GM23338 (cell line): ENCODE data around the gene PRAF2. TPM values are rescaled to one million over a fixed set of nuclear protein-coding genes. Genes with fewer than 3 reads are reported as not detected.

Experiments used
- ATAC-seq: fragments of 200-7000 bp; cut with Tn5 transposase; 3 replicates; pipeline ENCODE4 v1.9.1; 2020
- DNase-seq: peaks from one replicate; pipeline ENCODE4 v3.0.0-alpha.2; 2015; ENCODE audit warnings: low spot score
- H2AFZ ChIP-seq: fragments of 200-600 bp; sonication (generic); 2 replicates; pipeline ENCODE4 v1.8.0; 2016; ENCODE audit warnings: antibody characterized with exemption, mild to moderate bottlenecking, moderate library complexity
- H3F3A ChIP-seq: fragments of 200-600 bp; sonication (generic); replicated peaks from 2 replicates; pipeline ENCODE4 v1.8.0; 2017; ENCODE audit warnings: antibody characterized with exemption, mixed run types, low read depth
- H3K27ac ChIP-seq: fragments of 200-600 bp; sonication (generic); 2 replicates; pipeline ENCODE4 v1.6.1; 2016; ENCODE audit warnings: low read depth
- H3K27me3 ChIP-seq: fragments of 200-600 bp; sonication (generic); 2 replicates; pipeline ENCODE4 v1.8.0; 2016; ENCODE audit warnings: mild to moderate bottlenecking, mixed run types, moderate library complexity; ENCODE audit not compliant: insufficient read depth
- H3K36me3 ChIP-seq: fragments of 200-600 bp; sonication (generic); 2 replicates; pipeline ENCODE4 v1.8.0; 2016; ENCODE audit warnings: mild to moderate bottlenecking; ENCODE audit not compliant: insufficient read depth
- H3K4me1 ChIP-seq: fragments of 200-600 bp; sonication (generic); 2 replicates; pipeline ENCODE4 v1.8.0; 2016; ENCODE audit warnings: mild to moderate bottlenecking, moderate library complexity; ENCODE audit not compliant: insufficient read depth
- H3K4me2 ChIP-seq: fragments of 200-600 bp; sonication (generic); 2 replicates; pipeline ENCODE4 v1.7.1; 2017; ENCODE audit warnings: mixed run types
- H3K4me3 ChIP-seq: fragments of 200-600 bp; sonication (generic); 2 replicates; pipeline ENCODE4 v1.6.1; 2016; ENCODE audit warnings: mixed run types
- H3K79me2 ChIP-seq: fragments of 200-600 bp; sonication (generic); replicated peaks from 2 replicates; pipeline ENCODE4 v1.8.0; 2017; ENCODE audit warnings: mild to moderate bottlenecking; ENCODE audit not compliant: insufficient read depth
- H3K9me2 ChIP-seq: fragments of 200-600 bp; sonication (generic); 2 replicates; pipeline ENCODE4 v1.8.0; 2017; ENCODE audit not compliant: insufficient read depth
- H4K20me1 ChIP-seq: fragments of 200-600 bp; sonication (generic); replicated peaks from 2 replicates; pipeline ENCODE4 v1.8.0; 2017; ENCODE audit warnings: mild to moderate bottlenecking; ENCODE audit not compliant: insufficient read depth
- H3K27ac Mint-ChIP-seq: 2 replicates; pipeline ENCODE4 v1.8.0; 2020; ENCODE audit warnings: inconsistent platforms, mild to moderate bottlenecking, moderate library complexity, mixed read lengths
- H3K27me3 Mint-ChIP-seq: 3 replicates; pipeline ENCODE4 v1.8.0; 2022; ENCODE audit warnings: low read depth, mild to moderate bottlenecking, moderate library complexity, mixed read lengths, inconsistent platforms; ENCODE audit not compliant: insufficient read depth, poor library complexity
- H3K36me3 Mint-ChIP-seq: 3 replicates; pipeline ENCODE4 v1.8.0; 2021; ENCODE audit warnings: low read depth, mild to moderate bottlenecking, inconsistent platforms, moderate library complexity, mixed read lengths
- H3K4me1 Mint-ChIP-seq: 3 replicates; pipeline ENCODE4 v1.8.0; 2020; ENCODE audit warnings: mild to moderate bottlenecking, inconsistent platforms, mixed read lengths
- H3K4me3 Mint-ChIP-seq: 3 replicates; pipeline ENCODE4 v1.8.0; 2021; ENCODE audit warnings: moderate library complexity, mild to moderate bottlenecking, inconsistent platforms, mixed read lengths
- H3K9me3 Mint-ChIP-seq: 3 replicates; pipeline ENCODE4 v1.8.0; 2020; ENCODE audit warnings: moderate library complexity, mild to moderate bottlenecking, inconsistent platforms, mixed read lengths
- JUNB ChIP-seq: IDR thresholded peaks from one replicate; pipeline ENCODE4 v1.6.1; 2016; ENCODE audit warnings: antibody characterized with exemption; ENCODE audit not compliant: unreplicated experiment
- NANOG ChIP-seq: IDR thresholded peaks from 2 replicates; pipeline ENCODE4 v1.6.1; 2016; ENCODE audit warnings: antibody characterized with exemption, borderline replicate concordance
- POLR2AphosphoS5 ChIP-seq: IDR thresholded peaks from 2 replicates; pipeline ENCODE4 v1.6.1; 2016; ENCODE audit warnings: antibody characterized with exemption, low read depth
- polyA plus RNA-seq: library from polyadenylated mRNA; unstranded; fragments of >200 nt; fragmentation: Nextera tagmentation; extraction: Ambion mirVana; gene quantifications from 2 replicates; pipeline ENCODE4 v1.2.1, GENCODE V29; 2016
- total RNA-seq: library from RNA; depleted of rRNA; stranded (reverse); fragments of >200 nt; shearing (Covaris generic); gene quantifications from 2 replicates; pipeline ENCODE4 v1.2.3, GENCODE V29; 2014
- TF ChIP-seq, protein P1 (sequence below): fragments of 250-450 bp; sonication (Bioruptor Pico); IDR thresholded peaks from 2 replicates; pipeline ENCODE4 v1.5.0; 2020; ENCODE audit warnings: mild to moderate bottlenecking, moderate library complexity
- TF ChIP-seq, protein P2 (sequence below), 2 experiments: fragments of 200-600 bp in 1 of 2; sonication (generic) in 1 of 2; conservative IDR thresholded peaks; 2 replicates each; pipeline versions ENCODE4 v1.5.1 to v1.6.1; 2016 to 2017; ENCODE audit warnings: antibody characterized with exemption in 2 of 2, low read depth in 2 of 2, mild to moderate bottlenecking in 2 of 2, moderate library complexity in 1 of 2

Gene PRAF2
- total and polyA plus RNA-seq, 2 experiments from 2014 or later: 6.3 to 22.1 TPM

DNA sequence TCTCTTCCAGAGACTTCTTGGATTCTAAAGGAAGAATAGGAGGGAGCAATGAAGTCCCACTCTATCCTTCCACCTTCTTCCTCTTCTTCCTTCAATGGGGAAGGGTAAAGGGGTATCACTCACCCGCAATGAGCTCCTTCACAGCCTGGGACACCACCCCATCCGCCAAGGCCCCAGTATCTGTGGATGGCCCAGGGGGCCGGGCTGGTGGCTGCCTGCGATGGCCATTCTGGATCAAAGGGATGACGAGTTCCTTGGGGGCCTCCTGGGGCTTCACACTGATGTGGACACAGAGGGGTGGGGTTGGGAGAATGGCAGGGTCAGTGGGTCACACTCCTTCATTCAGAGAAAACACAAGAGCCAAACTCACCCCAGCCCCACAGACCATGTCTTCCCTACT is 48.7 kb upstream of the PRAF2 start:
- Mint-ChIP-seq H3K27me3 (no peaks in the 10 kb centered on the region), H3K36me3 (peaks cover 23% of the 10 kb centered on the region), H3K9me3 (no peaks in the 10 kb centered on the region), H3K4me3 (peak overlapping the region; percentile 96), H3K27ac (no peak overlapping the region), H3K4me1 (peaks cover 6% of the 10 kb centered on the region; the same call in 2 of the 3 replicates)
- no peaks in the 10 kb centered on the region for H3K36me3 ChIP-seq
- no peak for DNase-seq
- peak overlapping the region; percentile 87 for H3K4me3 ChIP-seq
- H4K20me1 ChIP-seq: no peaks in the 10 kb centered on the region
- peaks cover 6% of the 10 kb centered on the region; the same call in 1 of the 2 replicates for H3K79me2 ChIP-seq
- H3K27ac ChIP-seq: no peak overlapping the region
- peak overlapping the region; percentile 84 for H3K4me2 ChIP-seq
- H2AFZ ChIP-seq: no peak overlapping the region
- no peaks in the 10 kb centered on the region for H3K4me1 ChIP-seq
- no peaks in the 10 kb centered on the region for H3F3A ChIP-seq
- no peak for ATAC-seq
- no peaks in the 10 kb centered on the region for H3K9me2 ChIP-seq
- TF ChIP-seq NANOG (no peak), POLR2AphosphoS5 (no peak)
- TF ChIP-seq, protein P1, sequence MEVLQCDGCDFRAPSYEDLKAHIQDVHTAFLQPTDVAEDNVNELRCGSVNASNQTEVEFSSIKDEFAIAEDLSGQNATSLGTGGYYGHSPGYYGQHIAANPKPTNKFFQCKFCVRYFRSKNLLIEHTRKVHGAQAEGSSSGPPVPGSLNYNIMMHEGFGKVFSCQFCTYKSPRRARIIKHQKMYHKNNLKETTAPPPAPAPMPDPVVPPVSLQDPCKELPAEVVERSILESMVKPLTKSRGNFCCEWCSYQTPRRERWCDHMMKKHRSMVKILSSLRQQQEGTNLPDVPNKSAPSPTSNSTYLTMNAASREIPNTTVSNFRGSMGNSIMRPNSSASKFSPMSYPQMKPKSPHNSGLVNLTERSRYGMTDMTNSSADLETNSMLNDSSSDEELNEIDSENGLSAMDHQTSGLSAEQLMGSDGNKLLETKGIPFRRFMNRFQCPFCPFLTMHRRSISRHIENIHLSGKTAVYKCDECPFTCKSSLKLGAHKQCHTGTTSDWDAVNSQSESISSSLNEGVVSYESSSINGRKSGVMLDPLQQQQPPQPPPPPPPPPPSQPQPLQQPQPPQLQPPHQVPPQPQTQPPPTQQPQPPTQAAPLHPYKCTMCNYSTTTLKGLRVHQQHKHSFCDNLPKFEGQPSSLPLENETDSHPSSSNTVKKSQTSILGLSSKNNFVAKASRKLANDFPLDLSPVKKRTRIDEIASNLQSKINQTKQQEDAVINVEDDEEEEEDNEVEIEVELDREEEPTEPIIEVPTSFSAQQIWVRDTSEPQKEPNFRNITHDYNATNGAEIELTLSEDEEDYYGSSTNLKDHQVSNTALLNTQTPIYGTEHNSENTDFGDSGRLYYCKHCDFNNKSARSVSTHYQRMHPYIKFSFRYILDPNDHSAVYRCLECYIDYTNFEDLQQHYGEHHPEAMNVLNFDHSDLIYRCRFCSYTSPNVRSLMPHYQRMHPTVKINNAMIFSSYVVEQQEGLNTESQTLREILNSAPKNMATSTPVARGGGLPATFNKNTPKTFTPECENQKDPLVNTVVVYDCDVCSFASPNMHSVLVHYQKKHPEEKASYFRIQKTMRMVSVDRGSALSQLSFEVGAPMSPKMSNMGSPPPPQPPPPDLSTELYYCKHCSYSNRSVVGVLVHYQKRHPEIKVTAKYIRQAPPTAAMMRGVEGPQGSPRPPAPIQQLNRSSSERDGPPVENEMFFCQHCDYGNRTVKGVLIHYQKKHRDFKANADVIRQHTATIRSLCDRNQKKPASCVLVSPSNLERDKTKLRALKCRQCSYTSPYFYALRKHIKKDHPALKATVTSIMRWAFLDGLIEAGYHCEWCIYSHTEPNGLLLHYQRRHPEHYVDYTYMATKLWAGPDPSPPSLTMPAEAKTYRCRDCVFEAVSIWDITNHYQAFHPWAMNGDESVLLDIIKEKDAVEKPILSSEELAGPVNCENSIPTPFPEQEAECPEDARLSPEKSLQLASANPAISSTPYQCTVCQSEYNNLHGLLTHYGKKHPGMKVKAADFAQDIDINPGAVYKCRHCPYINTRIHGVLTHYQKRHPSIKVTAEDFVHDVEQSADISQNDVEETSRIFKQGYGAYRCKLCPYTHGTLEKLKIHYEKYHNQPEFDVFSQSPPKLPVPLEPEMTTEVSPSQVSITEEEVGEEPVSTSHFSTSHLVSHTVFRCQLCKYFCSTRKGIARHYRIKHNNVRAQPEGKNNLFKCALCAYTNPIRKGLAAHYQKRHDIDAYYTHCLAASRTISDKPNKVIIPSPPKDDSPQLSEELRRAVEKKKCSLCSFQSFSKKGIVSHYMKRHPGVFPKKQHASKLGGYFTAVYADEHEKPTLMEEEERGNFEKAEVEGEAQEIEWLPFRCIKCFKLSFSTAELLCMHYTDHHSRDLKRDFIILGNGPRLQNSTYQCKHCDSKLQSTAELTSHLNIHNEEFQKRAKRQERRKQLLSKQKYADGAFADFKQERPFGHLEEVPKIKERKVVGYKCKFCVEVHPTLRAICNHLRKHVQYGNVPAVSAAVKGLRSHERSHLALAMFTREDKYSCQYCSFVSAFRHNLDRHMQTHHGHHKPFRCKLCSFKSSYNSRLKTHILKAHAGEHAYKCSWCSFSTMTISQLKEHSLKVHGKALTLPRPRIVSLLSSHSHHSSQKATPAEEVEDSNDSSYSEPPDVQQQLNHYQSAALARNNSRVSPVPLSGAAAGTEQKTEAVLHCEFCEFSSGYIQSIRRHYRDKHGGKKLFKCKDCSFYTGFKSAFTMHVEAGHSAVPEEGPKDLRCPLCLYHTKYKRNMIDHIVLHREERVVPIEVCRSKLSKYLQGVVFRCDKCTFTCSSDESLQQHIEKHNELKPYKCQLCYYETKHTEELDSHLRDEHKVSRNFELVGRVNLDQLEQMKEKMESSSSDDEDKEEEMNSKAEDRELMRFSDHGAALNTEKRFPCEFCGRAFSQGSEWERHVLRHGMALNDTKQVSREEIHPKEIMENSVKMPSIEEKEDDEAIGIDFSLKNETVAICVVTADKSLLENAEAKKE (CRISPR knock-in tag): no peak
- H3K27me3 ChIP-seq: no peaks in the 10 kb centered on the region

DNA sequence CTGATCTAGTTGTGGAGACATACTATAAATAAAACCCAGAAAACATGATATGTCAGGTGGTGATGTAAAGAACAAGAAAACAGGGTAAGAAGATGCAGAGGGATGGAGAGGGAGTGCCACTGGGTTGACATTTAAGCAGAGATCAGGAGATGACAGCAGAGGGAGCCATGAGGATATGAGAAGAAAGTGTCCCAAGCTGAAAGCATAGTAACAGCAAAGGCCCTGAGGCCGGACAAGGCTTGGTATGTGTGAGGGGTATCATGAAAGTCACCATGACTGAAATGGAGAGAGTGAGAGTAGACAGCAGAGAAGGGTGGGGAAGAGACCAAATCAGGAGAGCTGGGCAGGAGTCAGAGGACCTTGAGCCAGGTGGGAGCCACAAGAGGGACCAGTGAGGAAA is 46.3 kb upstream of the PRAF2 start:
- Histone ChIP-seq H3K27ac (no peak overlapping the region), H3K36me3 (no peaks in the 10 kb centered on the region), H3K4me2 (no peak overlapping the region), H3K4me3 (no peak overlapping the region), H3K4me1 (no peaks in the 10 kb centered on the region), H3K27me3 (no peaks in the 10 kb centered on the region), H4K20me1 (no peaks in the 10 kb centered on the region), H3F3A (no peaks in the 10 kb centered on the region), H3K79me2 (peaks cover 6% of the 10 kb centered on the region; the same call in 1 of the 2 replicates), H3K9me2 (no peaks in the 10 kb centered on the region), H2AFZ (no peak overlapping the region)
- Mint-ChIP-seq H3K4me3 (no peak overlapping the region), H3K27me3 (peaks cover 1% of the 10 kb centered on the region), H3K27ac (no peak overlapping the region), H3K9me3 (no peaks in the 10 kb centered on the region), H3K36me3 (peaks cover 35% of the 10 kb centered on the region), H3K4me1 (peaks cover 6% of the 10 kb centered on the region; the same call in 2 of the 3 replicates)
- TF ChIP-seq, protein P2, sequence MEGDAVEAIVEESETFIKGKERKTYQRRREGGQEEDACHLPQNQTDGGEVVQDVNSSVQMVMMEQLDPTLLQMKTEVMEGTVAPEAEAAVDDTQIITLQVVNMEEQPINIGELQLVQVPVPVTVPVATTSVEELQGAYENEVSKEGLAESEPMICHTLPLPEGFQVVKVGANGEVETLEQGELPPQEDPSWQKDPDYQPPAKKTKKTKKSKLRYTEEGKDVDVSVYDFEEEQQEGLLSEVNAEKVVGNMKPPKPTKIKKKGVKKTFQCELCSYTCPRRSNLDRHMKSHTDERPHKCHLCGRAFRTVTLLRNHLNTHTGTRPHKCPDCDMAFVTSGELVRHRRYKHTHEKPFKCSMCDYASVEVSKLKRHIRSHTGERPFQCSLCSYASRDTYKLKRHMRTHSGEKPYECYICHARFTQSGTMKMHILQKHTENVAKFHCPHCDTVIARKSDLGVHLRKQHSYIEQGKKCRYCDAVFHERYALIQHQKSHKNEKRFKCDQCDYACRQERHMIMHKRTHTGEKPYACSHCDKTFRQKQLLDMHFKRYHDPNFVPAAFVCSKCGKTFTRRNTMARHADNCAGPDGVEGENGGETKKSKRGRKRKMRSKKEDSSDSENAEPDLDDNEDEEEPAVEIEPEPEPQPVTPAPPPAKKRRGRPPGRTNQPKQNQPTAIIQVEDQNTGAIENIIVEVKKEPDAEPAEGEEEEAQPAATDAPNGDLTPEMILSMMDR (conservative IDR thresholded peaks at IDR 0.05; ENCODE audit: low read depth in 2 of 2): peak in 1 of 2 experiments; percentile 18; a peak in 1 of 4 replicates
- TF ChIP-seq JUNB: no peak
- ATAC-seq (no peak), DNase-seq (no peak)
